ENCODE measurements around the gene RPP21.

DNA sequence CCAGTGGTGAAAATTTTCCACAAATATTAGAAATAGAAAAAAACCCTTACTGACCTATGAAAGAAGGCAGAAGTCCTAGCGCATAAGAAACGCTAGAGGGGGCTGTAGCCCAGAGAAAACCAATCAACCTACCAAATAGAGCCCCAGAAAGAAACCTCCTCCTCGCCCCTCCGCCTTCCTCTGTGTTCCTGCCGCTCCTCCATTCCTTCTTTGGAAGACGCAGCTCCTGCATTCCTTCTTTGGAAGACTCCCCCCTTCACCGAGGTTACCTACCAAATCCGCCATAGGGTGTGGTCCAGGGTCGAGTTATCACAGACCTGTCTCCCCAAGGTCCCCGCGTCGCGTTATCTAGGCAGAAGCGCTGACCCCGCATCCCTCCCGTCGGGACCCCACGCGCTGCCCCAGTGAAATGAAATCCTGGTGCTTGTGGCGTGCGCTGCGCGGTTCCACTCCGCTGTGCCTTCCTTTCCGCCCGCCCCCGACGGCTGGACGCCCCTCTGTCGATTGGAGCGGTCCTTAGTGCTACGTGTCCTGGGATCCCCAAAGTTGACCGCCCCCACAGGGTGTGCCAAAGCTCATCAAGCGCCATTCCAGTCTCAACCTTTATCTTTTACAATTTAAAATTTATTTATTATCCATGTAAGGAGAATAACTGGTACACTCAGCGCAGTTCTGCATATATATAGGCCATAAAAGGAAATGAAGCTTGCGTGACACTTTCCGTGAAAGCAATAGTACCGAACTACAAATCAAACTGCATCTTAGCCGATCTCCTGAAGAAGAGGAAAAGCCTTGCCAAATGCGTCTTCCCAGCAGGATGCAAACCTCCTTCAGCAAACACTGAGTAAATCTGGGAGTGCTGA is 13.0 kb downstream of the RPP21 start:
- TF ChIP-seq, protein P1, sequence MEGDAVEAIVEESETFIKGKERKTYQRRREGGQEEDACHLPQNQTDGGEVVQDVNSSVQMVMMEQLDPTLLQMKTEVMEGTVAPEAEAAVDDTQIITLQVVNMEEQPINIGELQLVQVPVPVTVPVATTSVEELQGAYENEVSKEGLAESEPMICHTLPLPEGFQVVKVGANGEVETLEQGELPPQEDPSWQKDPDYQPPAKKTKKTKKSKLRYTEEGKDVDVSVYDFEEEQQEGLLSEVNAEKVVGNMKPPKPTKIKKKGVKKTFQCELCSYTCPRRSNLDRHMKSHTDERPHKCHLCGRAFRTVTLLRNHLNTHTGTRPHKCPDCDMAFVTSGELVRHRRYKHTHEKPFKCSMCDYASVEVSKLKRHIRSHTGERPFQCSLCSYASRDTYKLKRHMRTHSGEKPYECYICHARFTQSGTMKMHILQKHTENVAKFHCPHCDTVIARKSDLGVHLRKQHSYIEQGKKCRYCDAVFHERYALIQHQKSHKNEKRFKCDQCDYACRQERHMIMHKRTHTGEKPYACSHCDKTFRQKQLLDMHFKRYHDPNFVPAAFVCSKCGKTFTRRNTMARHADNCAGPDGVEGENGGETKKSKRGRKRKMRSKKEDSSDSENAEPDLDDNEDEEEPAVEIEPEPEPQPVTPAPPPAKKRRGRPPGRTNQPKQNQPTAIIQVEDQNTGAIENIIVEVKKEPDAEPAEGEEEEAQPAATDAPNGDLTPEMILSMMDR (IDR thresholded peaks at IDR 0.05): peak; percentile 22 to 70
- no peak for TF ChIP-seq EP300 (IDR thresholded peaks at IDR 0.05)
- no peak for TF ChIP-seq POLR2A (IDR thresholded peaks at IDR 0.05)
- no peak for TF ChIP-seq POLR2AphosphoS5 (IDR thresholded peaks at IDR 0.05)
